Gastroesophageal sphincter (tissue), 3 donors: ENCODE measurements around the gene MARCHF4.

Experiments used
- CTCF ChIP-seq, 4 experiments: fragments of 200-600 bp in 2 of 4; fragments of 450-650 bp in 2 of 4; sonication (generic) in 1 of 4; IDR thresholded peaks; one replicate each; pipeline ENCODE4 v1.5.1; 2017 to 2019; ENCODE audit warnings: antibody characterized with exemption in 4 of 4, mild to moderate bottlenecking in 2 of 4, moderate library complexity in 2 of 4
- EP300 ChIP-seq: sonication (generic); formaldehyde crosslinking; IDR thresholded peaks from one replicate; pipeline ENCODE4 v1.6.1; 2017; ENCODE audit warnings: antibody characterized with exemption, mild to moderate bottlenecking
- POLR2A ChIP-seq, 2 donors: fragments of 450-650 bp; IDR thresholded peaks; one replicate each; pipeline ENCODE4 v1.6.1; 2017; ENCODE audit warnings: antibody characterized with exemption in 2 of 2, mild to moderate bottlenecking in 2 of 2, moderate library complexity in 1 of 2
- POLR2AphosphoS5 ChIP-seq: sonication (generic); formaldehyde crosslinking; IDR thresholded peaks from one replicate; pipeline ENCODE4 v1.6.1; 2017; ENCODE audit warnings: antibody characterized with exemption

GRCh38 chr2:216388046-216388884, 16.0 kb upstream of the MARCHF4 start:
- no peak for TF ChIP-seq EP300
- no peak for TF ChIP-seq CTCF (IDR thresholded peaks at IDR 0.05)
- TF ChIP-seq POLR2AphosphoS5, result no peak
- no peak for TF ChIP-seq POLR2A (IDR thresholded peaks at IDR 0.05)
